Sigmoid colon (tissue), 7 donors: ENCODE data around the gene WHRN. TPM values are rescaled to one million over a fixed set of nuclear protein-coding genes. Genes with fewer than 3 reads are reported as not detected.

Experiments
- DNase-seq: peaks from one replicate; pipeline ENCODE4 v3.0.0-alpha.2; 2019
- H3K27ac ChIP-seq, 4 donors: fragments of 200-600 bp; sonication (generic); one replicate each; pipeline ENCODE4 v1.5.1; 2016 to 2019; ENCODE audit warnings: mild to moderate bottlenecking in 1 of 4
- H3K27me3 ChIP-seq, 3 donors: fragments of 200-600 bp; sonication (generic); one replicate each; pipeline ENCODE4 v1.5.1; 2019; ENCODE audit warnings: mild to moderate bottlenecking in 1 of 3
- H3K36me3 ChIP-seq, 4 donors: fragments of 200-600 bp; sonication (generic); one replicate each; pipeline ENCODE4 v1.5.1; 2016 to 2019
- H3K4me1 ChIP-seq, 4 donors: fragments of 200-600 bp; sonication (generic); one replicate each; pipeline ENCODE4 v1.5.1; 2017 to 2019
- H3K4me3 ChIP-seq, 4 donors: fragments of 200-600 bp; sonication (generic); one replicate each; pipeline ENCODE4 v1.5.1; 2017 to 2019; ENCODE audit warnings: mild to moderate bottlenecking in 2 of 4, moderate library complexity in 1 of 4
- H3K9me3 ChIP-seq, 4 donors: fragments of 200-600 bp in 3 of 4; sonication (generic) in 3 of 4; one replicate each; pipeline versions ENCODE4 v1.5.1 to v1.6.1; 2013 to 2019
- EP300 ChIP-seq, 4 donors: sonication (generic); formaldehyde crosslinking; IDR thresholded peaks; one replicate each; pipeline ENCODE4 v1.6.1; 2017; ENCODE audit warnings: antibody characterized with exemption in 4 of 4
- POLR2A ChIP-seq, 2 donors: fragments of 450-650 bp; IDR thresholded peaks; one replicate each; pipeline ENCODE4 v1.6.1; 2016; ENCODE audit warnings: antibody characterized with exemption in 2 of 2, mild to moderate bottlenecking in 2 of 2, moderate library complexity in 2 of 2
- POLR2AphosphoS5 ChIP-seq, 4 donors: sonication (generic); formaldehyde crosslinking; IDR thresholded peaks; one replicate each; pipeline ENCODE4 v1.6.1; 2017; ENCODE audit warnings: antibody characterized with exemption in 4 of 4
- WGBS, 2 donors: extraction: QIAGEN DNeasy Blood & Tissue Kit; methylation state at CpG; one replicate each; pipeline ENCODE4 v1.1.7; 2013; 5-methylcytosine and 5-hydroxymethylcytosine counted together
- intact Hi-C: fragments of 100-400 bp; cut with DNase I; formaldehyde crosslinking; loops from one replicate; pipeline ENCODE4 v1.15.1; 2023
- polyA plus RNA-seq, 3 donors: library from polyadenylated mRNA; stranded (reverse); fragments of 200-250 nt; gene quantifications; one replicate each; pipeline ENCODE4 v1.2.3, GENCODE V29; 2013
- total RNA-seq, 4 donors: library from RNA; depleted of rRNA; stranded (reverse); fragments of >200 nt; gene quantifications; one replicate each; pipeline ENCODE4 v1.1.0, GENCODE V29; 2016
- TF ChIP-seq, protein P1 (sequence below), 4 experiments: fragments of 450-650 bp in 3 of 4; fragments of 200-600 bp in 1 of 4; IDR thresholded peaks; one replicate each; pipeline ENCODE4 v1.5.1; 2016 to 2019; ENCODE audit warnings: antibody characterized with exemption in 4 of 4, mild to moderate bottlenecking in 3 of 4, moderate library complexity in 2 of 4
- donor health status: healthy with polysubstance abuse.
- donor health status: Bipolar disorder and iron deficiency.
- donor health status: healthy.

Gene WHRN
- total and polyA plus RNA-seq, 7 donors = 0.60 to 7.8 (median 5.4) TPM

DNA sequence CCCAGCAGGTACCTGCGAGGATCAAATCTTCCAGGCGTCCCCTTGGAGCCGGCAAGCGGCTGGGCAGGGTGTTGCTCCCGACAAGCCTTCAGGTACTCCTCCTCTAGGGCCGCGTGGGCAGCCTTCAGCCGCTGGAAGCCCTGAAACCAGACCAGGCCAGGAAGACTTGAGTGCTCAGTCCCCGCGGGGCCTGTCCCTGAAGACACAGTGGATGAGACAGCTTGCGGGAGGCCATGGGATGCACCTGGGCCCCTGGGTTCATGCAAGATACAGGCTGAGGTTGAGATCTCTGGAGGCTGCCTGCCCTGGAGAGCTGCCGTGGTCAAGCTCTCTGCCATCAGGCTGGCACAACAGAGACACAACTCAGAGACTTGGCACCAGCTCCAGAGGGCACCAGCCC is 142.9 kb downstream of the WHRN start:
- Histone ChIP-seq H3K4me1 (no peaks in the 10 kb centered on the region), H3K27ac (no peak overlapping the region), H3K4me3 (no peak overlapping the region), H3K27me3 (no peaks in the 10 kb centered on the region), H3K9me3 (no peaks in the 10 kb centered on the region), H3K36me3 (peaks cover 36 to 83% (median 39%) of the 10 kb centered on the region in 4 donors)
- 84 to 92% methylated on average over 12 of the region's 12 CpGs for WGBS, 2 donors
- peak; percentile 54 for DNase-seq
- intact Hi-C loops = no loop called here
- TF ChIP-seq POLR2A (IDR thresholded peaks at IDR 0.05) (no peak), POLR2AphosphoS5 (IDR thresholded peaks at IDR 0.05) (no peak), EP300 (IDR thresholded peaks at IDR 0.05) (no peak)
- TF ChIP-seq, protein P1, sequence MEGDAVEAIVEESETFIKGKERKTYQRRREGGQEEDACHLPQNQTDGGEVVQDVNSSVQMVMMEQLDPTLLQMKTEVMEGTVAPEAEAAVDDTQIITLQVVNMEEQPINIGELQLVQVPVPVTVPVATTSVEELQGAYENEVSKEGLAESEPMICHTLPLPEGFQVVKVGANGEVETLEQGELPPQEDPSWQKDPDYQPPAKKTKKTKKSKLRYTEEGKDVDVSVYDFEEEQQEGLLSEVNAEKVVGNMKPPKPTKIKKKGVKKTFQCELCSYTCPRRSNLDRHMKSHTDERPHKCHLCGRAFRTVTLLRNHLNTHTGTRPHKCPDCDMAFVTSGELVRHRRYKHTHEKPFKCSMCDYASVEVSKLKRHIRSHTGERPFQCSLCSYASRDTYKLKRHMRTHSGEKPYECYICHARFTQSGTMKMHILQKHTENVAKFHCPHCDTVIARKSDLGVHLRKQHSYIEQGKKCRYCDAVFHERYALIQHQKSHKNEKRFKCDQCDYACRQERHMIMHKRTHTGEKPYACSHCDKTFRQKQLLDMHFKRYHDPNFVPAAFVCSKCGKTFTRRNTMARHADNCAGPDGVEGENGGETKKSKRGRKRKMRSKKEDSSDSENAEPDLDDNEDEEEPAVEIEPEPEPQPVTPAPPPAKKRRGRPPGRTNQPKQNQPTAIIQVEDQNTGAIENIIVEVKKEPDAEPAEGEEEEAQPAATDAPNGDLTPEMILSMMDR (IDR thresholded peaks at IDR 0.05) = no peak

DNA sequence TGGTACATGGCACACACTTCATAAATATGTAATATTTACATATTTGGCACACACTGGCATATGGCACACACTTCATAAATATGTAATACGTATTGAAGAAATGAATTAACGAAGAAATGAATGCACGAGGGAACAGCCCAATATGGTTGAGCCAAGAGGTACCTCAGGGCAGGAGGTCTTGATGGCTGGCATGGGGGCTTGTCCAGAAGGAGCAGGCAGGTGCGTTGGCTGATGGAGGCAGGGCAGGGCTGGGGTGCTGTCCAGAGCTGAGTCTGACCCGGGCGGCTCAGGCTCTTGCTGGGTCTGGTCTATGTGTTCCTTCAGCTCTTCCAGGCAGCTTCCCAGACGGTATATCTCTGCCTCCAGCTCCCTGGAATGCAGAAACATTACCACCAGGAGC is 143.7 kb downstream of the WHRN start:
- no peaks in the 10 kb centered on the region for H3K27me3 ChIP-seq
- DNase-seq = peak; percentile 32
- 94 to 95% methylated on average over 7 of the region's 7 CpGs for WGBS, 2 donors
- no peaks in the 10 kb centered on the region for H3K9me3 ChIP-seq
- H3K4me1 ChIP-seq = no peaks in the 10 kb centered on the region
- H3K36me3 ChIP-seq = peaks cover 41 to 89% (median 45%) of the 10 kb centered on the region in 4 donors
- intact Hi-C loops = no loop called here
- no peak overlapping the region for H3K4me3 ChIP-seq
- TF ChIP-seq, protein P1 (IDR thresholded peaks at IDR 0.05) = no peak
- TF ChIP-seq EP300 (IDR thresholded peaks at IDR 0.05) (no peak), POLR2AphosphoS5 (IDR thresholded peaks at IDR 0.05) (no peak)
- no peak overlapping the region for H3K27ac ChIP-seq

DNA sequence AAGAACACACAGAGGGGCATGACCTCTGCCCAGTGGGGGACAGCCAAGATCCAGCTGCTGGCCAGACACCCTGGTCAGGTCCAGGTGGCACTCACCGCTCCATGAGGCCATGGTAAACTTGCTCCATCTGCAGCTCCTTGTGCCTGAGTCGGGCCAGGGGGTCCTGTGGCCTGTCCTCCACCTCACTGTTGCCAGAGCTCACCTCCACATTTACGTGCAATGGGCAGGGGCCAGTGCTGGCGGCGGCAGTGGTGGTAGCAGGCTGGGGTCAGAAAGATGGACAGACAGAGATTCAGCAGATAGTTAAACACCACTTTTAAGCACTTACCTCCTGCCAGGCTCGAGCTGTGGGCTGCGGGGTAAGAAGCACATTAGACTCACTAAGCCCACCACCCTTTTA is 145.5 kb downstream of the WHRN start:
- H3K4me1 ChIP-seq = no peaks in the 10 kb centered on the region
- H3K36me3 ChIP-seq = peaks cover 41 to 97% (median 54%) of the 10 kb centered on the region in 4 donors
- no peaks in the 10 kb centered on the region for H3K27me3 ChIP-seq
- intact Hi-C loops = no loop called here
- TF ChIP-seq EP300 (IDR thresholded peaks at IDR 0.05) = no peak
- TF ChIP-seq POLR2AphosphoS5 (IDR thresholded peaks at IDR 0.05) = no peak
- TF ChIP-seq, protein P1 (IDR thresholded peaks at IDR 0.05) = no peak
- no peak for TF ChIP-seq POLR2A (IDR thresholded peaks at IDR 0.05)
- no peak overlapping the region for H3K4me3 ChIP-seq
- H3K27ac ChIP-seq = no peak overlapping the region
- H3K9me3 ChIP-seq = no peaks in the 10 kb centered on the region
- WGBS, 2 donors = 96 to 97% methylated on average over 7 of the region's 7 CpGs
- no peak for DNase-seq

DNA sequence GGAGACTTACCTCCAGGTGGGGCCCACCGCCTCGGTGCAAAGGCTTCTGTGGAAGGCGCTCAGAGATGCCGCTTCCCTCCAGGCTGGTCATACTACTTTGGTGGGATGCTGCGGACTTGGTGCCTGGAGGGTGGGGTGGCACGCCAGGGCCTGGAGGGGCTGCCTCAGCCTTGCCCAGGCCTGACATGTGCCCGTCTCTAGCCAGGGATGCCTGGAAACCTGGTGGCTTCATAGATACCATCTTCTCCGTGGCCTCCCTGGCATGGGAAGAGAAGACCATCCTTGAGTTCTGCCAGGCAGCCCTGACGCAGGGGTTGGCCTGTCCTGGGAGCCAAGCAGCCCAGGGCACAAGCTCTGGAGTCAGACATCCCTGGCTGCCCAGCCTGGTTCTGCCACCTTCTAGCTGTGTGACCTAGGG is 147.4 kb downstream of the WHRN start:
- Histone ChIP-seq H3K36me3 (peaks cover 41 to 98% (median 52%) of the 10 kb centered on the region in 4 donors), H3K4me3 (no peak overlapping the region), H3K4me1 (no peaks in the 10 kb centered on the region), H3K27ac (no peak overlapping the region), H3K27me3 (no peaks in the 10 kb centered on the region), H3K9me3 (no peaks in the 10 kb centered on the region)
- no peak for DNase-seq
- TF ChIP-seq POLR2A (IDR thresholded peaks at IDR 0.05) = no peak
- TF ChIP-seq, protein P1 (IDR thresholded peaks at IDR 0.05) = no peak
- TF ChIP-seq POLR2AphosphoS5 (IDR thresholded peaks at IDR 0.05) = no peak
- no peak for TF ChIP-seq EP300 (IDR thresholded peaks at IDR 0.05)
- 97% methylated on average over 9 of the region's 9 CpGs for WGBS, 2 donors
- intact Hi-C loops = no loop called here

DNA sequence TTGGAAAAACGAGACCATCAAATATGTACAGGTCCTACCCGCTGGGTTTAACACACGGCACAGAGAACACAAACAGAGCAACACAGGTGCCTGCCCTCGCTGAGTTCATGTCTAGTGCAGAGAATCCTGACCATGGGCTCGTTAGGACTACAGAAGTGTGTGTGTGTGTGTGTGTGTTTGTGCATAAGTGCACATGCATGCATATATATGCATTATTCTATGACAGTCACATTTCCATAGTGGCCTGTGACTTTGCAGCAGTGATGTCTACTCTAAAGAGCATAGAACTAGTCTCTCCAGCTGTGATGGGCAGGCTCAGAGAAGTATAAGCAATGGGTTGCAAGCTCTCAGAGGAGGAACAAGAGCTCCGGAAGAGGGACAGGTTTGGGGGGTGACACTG is 147.9 kb downstream of the WHRN start:
- Histone ChIP-seq H3K4me1 (no peaks in the 10 kb centered on the region), H3K9me3 (no peaks in the 10 kb centered on the region), H3K36me3 (peaks cover 38 to 98% (median 52%) of the 10 kb centered on the region in 4 donors), H3K4me3 (no peak overlapping the region), H3K27me3 (no peaks in the 10 kb centered on the region), H3K27ac (no peak overlapping the region)
- WGBS, 2 donors = 93 to 95% methylated on average over 6 of the region's 6 CpGs
- TF ChIP-seq POLR2A (IDR thresholded peaks at IDR 0.05) (no peak), EP300 (IDR thresholded peaks at IDR 0.05) (no peak), POLR2AphosphoS5 (IDR thresholded peaks at IDR 0.05) (no peak)
- TF ChIP-seq, protein P1 (IDR thresholded peaks at IDR 0.05) = no peak
- DNase-seq = no peak
- intact Hi-C loops = no loop called here
